NCI-H2107 treated with DMSO at 0.1 percent for 48 hours (cell line): Measurements from ENCODE around the gene PLAAT4.
"Not testable (repeated sequence)": the region's sequence is repeated elsewhere in the genome, so short reads cannot be mapped to it uniquely, and the experiment has no call there.

Experiments
- DNase-seq: peaks from one replicate; lab custom pipeline; 2025; ENCODE audit not compliant: unreplicated experiment; lab: John Stamatoyannopoulos, UW

The PLAAT4 gene

GRCh38 chr11:63537293-63538101, 889 bp downstream of the PLAAT4 start:
- DNase-seq: peak; percentile 44

GRCh38 chr11:63542506-63542905, 5.9 kb downstream of the PLAAT4 start:
- not testable (repeated sequence) for DNase-seq

GRCh38 chr11:63543711-63544110, 7.1 kb downstream of the PLAAT4 start:
- no peak for DNase-seq

- no peak for DNase-seq
These were observed 10.5 kb downstream of the PLAAT4 start for GRCh38 chr11:63547061-63547460.

GRCh38 chr11:63548178-63548577, 11.6 kb downstream of the PLAAT4 start:
- DNase-seq: no peak

- no peak for DNase-seq
These were observed 12.8 kb downstream of the PLAAT4 start for GRCh38 chr11:63549411-63549810.

GRCh38 chr11:63550156-63550700, 13.6 kb downstream of the PLAAT4 start:
- not testable (repeated sequence) for DNase-seq

- no peak for DNase-seq
These were observed 14.7 kb downstream of the PLAAT4 start for GRCh38 chr11:63551091-63551888.

GRCh38 chr11:63551889-63552266, 15.3 kb downstream of the PLAAT4 start:
- no peak for DNase-seq

GRCh38 chr11:63552921-63553320, 16.3 kb downstream of the PLAAT4 start:
- DNase-seq: no peak

GRCh38 chr11:63553759-63554158, 17.2 kb downstream of the PLAAT4 start:
- no peak for DNase-seq

GRCh38 chr11:63554877-63555223, 18.2 kb downstream of the PLAAT4 start:
- DNase-seq: no peak

- no peak for DNase-seq
These were observed 19.9 kb downstream of the PLAAT4 start for GRCh38 chr11:63556404-63557013.

GRCh38 chr11:63557570-63557969, 21.0 kb downstream of the PLAAT4 start:
- no peak for DNase-seq

- DNase-seq: no peak
These were observed 22.0 kb downstream of the PLAAT4 start for GRCh38 chr11:63558459-63559157.

- DNase-seq: no peak
These were observed 24.0 kb downstream of the PLAAT4 start for GRCh38 chr11:63560506-63561180.

- no peak for DNase-seq
These were observed 26.8 kb downstream of the PLAAT4 start, which contains the start of gene PLAAT2 for GRCh38 chr11:63563201-63564055. TSS of gene PLAAT2 (minus strand) at chr11:63563379. CDS start at chr11:63563324, 55 bp downstream.

GRCh38 chr11:63564056-63564774, 27.6 kb downstream of the PLAAT4 start:
- peak; percentile 37 for DNase-seq
